ENCODE results near the gene GPHN. TPM values are rescaled to one million over a fixed set of nuclear protein-coding genes. Genes with fewer than 3 reads are reported as not detected.
"Not testable (repeated sequence)": the region's sequence is repeated elsewhere in the genome, so short reads cannot be mapped to it uniquely, and the experiment has no call there.

Gene GPHN
- total RNA-seq, 1 donor from 2014 or later: 12.1 TPM

DNA sequence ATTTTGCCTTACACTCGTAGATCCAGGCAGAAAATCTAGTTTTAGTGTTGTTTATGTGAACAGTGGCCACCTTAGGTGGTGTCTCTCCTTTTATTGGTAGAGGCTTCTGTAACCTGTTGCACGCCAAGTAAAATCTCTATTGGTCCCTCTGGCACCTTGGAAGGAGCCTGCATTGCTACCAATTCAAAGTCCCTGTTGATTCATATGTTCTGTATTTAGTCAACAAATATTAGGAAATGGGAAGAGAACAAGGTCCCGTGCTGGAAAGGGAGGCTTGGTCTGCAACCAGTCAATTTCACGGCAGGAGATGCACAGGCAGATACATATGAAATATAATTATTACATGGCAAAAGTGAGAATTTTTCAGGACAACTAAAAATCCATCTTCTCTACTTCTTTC lies 6.4 kb upstream of the GPHN start:
- DNase-seq (ENCODE audit: low read depth, low spot score): no peak

DNA sequence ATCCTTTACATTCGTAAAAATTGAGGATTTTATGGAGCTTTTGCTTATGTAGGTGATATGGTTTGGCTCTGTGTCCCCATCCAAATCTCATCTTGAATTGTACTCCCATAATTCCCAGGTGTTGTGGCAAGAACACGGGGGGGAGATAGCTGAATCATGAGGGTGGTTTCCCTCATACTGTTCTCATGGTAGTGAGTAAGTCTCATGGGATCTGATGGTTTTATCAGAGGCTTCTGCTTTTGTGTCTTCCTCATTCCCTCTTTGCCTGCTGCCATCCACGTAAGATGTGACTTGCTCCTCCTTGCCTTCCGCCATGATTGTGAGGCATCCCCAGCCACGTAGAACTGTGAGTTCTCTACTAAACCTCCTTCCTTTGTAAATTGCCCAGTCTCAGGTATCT lies 5.1 kb upstream of the GPHN start:
- DNase-seq (ENCODE audit: low read depth, low spot score): not testable (repeated sequence)

DNA sequence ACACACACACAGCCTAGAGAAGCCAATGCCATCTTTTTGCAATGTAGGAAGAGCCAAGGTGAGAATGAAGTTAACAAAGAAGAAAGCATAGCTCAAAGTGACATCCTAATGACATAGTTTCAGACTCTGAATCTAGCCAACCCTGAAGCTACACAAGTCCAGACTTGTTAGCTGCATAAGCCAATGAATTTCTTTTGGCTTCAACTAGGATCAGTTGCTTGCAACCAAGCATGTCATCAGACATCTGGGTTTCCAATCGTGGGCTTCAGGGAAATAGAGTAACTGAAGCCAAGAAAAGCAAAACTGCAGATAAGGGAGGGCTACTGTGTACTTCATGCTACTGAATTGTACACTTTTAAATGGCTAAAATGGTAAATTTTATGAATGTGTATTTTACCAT lies 4.4 kb upstream of the GPHN start:
- no peak for DNase-seq (ENCODE audit: low read depth, low spot score)

DNA sequence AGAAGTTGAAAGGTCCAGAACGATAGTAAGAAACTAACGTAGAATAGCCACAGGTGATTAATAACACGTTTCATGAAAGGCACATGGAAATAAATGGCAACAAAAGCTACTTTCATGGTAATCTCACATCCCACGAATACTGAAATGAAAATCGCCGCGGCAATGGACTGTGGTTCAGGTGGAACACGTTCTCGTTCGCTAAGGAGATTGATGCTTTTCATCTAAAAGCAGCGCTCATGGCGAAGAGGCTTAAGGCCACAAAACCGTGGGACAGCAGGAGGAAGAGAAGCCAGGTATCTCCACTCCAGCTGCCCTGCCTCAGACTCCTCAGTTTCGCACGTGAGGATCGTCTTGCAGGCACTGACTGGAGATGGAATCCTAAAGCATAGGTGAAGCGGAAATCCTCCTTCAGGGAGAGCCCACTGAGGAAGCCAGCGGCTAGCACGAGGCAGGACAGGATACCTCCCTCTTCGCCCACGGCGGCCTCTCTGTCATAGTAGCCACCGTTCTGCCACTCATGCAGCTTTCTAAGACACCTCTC lies 696 bp upstream of the GPHN start:
- DNase-seq (ENCODE audit: low read depth, low spot score): no peak

DNA sequence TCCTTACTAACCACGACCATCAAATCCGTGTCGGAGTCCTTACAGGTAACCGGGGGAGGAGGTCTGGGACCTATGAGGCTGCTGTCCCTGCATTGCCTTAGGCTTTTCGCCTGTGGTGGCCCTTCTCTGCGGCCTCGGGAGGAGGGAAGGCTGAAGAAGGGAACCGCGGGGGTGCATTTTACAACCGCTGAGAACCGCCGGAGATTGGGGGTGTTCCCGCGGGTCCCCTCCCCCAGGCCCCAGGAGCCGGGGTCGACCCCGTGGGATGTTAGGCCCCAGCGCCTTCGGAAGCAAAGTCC lies 549 bp downstream of the GPHN start:
- DNase-seq (ENCODE audit: low read depth, low spot score): no peak

DNA sequence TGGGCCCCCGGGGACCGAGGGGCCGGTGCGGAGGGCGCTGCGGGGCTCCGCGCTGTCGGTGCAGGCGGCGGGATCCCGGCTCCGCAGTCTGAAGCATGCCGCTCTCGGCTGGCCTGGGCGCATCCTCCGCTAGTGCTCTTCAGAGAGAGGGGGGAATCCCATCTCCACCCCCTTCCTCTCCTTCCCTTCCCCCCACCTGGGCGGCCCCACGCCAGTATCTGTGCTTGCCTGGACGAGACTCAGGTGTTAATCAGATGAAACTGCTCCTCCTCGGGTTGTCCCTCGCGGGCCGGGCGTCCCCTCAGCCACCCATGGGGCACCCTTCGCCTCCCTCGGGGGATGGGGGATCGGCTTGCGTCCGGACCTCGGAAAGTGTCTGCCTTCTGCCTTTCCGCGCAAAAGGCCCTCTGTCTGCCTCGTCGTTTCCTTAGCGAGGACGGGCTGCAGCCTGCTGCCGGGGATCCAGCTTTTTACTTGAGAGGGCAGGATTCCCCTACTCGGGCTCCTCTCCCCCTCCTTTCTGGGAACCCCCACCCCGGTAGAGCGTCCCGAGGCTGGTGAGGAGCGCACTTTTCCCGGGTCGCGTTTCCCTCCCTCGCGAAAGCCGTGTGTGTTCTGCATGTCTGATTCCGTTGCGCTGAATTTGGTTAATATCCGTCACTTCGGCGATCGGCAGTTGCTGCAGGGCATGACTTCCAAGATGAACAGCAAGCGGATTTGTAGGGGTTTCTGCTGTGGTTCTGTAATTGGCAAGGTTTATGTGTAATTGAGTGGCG lies 1.1 kb downstream of the GPHN start:
- no peak for DNase-seq (ENCODE audit: low read depth, low spot score)

DNA sequence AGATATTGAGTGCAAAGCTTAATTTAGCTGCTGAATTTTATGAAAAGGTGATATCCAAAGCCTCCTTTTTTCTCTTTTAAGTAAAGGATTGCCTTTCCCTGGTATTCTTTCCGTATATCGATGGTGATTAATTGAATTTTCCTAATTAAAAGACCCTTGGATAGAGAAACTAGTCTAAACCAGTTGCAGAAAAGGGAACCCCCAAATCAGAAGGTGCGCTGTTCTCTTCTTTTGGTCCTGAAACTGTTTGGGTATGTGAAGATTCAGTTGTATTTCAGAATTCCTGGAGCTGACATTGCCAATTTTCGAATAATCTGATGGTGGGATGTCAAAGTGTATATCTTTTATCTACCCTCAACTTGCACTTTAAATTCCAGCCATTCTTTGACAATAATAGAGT lies 1.9 kb downstream of the GPHN start:
- DNase-seq (ENCODE audit: low read depth, low spot score): no peak

DNA sequence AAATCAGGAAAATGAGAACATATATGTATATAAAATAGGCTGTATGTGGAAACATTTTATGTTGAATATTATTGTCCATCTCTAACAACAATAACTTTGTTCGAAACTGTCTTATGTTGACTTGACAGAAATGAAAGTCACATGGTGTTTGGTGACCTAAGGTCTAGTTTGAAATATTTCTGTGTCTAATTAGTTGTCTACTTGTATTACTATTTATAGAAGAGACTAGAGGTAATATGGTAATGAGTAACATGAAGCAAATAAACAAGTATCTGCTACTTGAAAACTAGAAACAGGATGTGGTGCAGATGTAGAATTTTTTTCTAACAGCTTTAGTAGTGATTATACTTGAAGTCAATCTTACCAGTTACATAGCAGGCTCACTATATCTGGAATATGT lies 3.9 kb downstream of the GPHN start:
- no peak for DNase-seq (ENCODE audit: low read depth, low spot score)

DNA sequence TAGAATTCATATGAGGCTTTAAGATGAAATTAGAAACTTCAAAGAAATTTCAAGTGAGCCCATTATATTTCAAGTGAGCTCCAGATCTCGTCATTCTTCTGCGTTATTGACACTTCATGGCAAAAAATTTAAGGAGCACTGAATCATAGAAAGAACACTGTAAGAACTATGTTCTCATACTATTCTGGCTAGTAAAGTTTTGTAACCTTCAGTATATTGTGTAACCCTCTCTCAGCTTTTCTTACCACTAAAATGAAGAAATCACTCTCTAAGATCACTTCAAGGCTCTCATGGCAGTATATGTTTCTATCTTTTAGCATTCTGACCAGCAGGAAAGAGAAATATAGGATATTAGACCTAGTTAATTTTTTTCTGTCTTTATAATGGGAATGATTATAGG lies 6.3 kb downstream of the GPHN start:
- DNase-seq (ENCODE audit: low read depth, low spot score): no peak

DNA sequence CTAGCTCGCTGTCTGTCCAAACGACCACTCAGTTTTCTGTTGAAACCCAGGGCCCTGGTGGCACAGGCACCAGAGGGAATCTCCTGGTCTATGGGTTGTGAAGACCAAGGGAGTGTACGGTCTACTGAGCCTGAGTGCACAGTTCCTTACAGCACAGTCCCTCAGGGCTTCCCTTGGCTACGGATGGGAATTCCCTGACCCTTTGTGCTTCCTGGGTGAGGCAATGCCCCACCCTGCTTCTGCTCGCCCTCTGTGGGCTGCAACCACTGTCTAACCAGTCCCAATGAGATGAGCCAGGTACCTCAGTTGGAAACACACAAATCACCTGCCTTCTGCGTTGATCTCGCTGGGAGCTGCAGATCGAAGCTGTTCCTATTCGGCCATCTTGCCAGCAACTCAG lies 22.6 kb downstream of the GPHN start:
- DNase-seq (ENCODE audit: low read depth, low spot score): no peak

DNA sequence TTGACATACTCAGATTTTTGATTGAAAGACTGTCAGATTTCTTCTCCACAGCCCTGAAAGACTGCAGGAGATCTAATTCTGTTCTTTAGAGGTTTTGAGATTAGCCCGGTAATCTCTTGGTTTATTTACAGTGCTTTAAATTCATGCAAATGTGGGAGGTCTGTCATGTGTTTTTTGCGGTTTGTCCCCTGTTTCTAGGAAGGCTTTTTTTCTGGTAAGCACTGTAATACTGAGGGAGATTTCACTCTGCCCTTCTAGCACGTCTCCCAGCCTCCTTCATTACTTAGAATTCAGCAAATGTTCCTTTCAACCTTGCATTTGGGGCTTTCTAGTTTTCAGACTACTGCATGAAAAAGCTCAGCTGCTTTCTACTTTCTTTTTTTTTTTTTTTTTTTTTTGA lies 31.1 kb downstream of the GPHN start:
- no peak for DNase-seq (ENCODE audit: low read depth, low spot score)

DNA sequence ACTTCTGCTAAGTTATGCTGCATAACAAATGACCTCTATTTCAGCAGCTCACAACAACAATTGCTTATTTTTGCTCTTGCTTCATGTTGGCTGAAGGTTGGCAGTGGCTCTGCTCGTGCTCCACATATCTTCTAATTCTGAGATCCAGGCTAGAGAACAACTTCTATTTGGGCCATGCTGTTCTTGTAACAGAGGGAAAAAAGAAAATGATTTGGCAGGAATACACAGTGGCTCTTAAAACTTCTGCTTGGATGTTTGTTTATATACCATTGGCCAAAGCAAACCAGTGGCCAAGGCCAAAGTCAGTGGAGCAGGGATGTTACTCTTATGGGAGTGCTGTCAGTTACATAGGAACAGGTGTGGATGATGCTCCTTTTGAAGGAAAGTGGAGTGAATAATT lies 32.1 kb downstream of the GPHN start:
- no peak for DNase-seq (ENCODE audit: low read depth, low spot score)

DNA sequence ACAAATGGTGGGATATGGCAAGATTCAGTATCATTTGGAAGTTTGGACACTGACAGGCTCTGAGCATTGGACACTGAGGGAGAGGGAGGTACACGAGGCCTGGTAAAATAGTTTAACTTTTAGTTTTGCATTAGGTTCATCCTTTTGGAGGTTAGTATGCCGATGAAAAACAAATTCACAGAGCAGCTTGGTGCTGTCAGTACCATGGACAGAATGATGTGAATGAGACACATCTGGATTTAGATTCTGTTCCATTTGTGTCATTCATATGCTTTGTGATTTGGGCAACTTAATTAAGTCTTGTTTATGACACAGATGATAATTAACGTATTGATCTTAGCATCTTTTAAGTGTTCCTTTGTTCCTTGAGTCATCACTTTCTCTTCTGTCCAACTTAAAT lies 33.7 kb downstream of the GPHN start:
- DNase-seq (ENCODE audit: low read depth, low spot score): no peak

DNA sequence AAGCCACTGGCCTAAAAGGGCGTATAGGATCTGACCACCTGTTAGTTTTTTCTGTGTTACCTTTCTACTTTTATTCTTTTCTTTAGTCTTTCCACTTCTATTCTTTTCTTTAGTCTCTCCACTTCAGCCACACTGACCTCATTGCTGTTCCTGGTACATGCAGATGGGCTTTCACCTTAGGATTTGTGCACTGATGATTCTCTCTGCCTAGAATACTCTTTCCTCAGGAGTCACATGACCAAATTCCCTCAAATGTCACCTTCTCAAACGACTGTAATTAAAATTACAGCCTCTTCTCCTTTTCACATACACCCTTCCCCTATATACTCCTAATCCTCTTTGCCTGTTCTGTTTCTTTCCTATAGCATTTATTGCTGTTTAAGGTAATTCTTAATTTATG lies 36.0 kb downstream of the GPHN start:
- DNase-seq (ENCODE audit: low read depth, low spot score): no peak

DNA sequence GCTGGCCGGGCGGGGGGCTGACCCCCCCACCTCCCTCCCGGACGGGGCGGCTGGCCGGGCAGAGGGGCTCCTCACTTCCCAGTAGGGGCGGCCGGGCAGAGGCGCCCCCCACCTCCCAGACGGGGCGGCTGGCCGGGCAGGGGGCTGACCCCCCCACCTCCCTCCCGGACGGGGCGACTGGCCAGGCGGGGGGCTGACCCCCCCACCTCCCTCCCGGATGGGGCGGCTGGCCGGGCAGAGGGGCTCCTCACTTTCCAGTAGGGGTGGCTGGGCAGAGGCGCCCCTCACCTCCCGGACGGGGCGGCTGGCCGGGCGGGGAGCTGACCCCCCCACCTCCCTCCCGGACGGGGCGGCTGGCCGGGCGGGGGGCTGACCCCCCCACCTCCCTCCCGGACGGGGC lies 37.2 kb downstream of the GPHN start:
- not testable (repeated sequence) for DNase-seq (ENCODE audit: low read depth, low spot score)

DNA sequence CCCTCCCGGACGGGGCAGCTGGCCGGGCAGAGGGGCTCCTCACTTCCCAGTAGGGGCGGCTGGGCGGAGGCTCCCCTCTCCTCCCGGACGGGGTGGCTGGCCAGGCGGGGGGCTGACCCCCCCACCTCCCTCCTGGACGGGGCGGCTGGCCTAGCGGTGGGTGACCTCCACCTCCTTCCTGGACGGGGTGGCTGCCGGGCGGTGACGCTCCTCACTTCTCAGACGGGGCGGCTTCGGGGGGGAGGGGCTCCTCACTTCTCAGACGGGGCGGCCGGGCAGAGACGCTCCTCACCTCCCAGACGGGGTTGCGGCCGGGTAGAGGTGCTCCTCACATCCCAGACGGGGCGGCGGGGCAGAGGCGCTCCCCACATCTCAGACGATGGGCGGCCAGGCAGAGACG lies 37.8 kb downstream of the GPHN start:
- DNase-seq (ENCODE audit: low read depth, low spot score): not testable (repeated sequence)

DNA sequence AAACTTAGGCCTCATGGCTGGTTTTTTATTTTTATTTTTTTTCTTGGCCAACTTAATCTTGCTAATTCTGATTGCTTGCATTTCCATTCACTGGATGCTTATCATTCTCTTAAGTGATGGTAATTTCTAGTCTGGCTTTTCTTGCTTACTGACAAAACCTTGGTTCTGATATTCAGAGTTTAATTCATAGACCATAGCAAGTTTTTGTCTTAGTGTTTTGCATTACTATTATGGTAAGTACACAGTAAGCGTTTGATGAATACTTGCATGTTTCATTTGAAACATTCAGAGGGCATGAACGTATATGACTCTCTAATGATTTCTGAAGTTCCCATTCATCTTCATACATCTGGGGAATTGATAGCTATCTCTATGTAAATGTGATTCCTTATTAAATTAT lies 55.8 kb downstream of the GPHN start:
- DNase-seq (ENCODE audit: low read depth, low spot score): no peak

DNA sequence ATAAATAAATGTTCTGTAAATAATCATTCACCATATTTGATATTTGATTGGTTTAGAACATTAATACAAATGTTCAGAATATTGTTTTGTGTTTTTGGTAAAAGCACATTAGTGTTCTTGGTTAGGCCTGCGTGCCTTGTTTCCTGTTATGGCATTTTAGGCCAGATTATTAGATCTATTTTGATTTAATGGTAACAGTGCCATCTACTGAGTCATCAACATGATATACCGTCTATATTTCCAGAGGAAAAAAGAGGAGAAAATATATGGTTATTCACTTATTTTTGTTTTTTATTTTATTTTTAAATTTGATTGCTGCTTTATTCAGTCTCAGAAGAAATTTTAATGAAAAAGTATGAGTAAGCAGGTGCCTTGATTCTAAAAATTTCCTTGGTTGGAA lies 60.3 kb downstream of the GPHN start:
- peak; percentile 1 for DNase-seq (ENCODE audit: low read depth, low spot score)

DNA sequence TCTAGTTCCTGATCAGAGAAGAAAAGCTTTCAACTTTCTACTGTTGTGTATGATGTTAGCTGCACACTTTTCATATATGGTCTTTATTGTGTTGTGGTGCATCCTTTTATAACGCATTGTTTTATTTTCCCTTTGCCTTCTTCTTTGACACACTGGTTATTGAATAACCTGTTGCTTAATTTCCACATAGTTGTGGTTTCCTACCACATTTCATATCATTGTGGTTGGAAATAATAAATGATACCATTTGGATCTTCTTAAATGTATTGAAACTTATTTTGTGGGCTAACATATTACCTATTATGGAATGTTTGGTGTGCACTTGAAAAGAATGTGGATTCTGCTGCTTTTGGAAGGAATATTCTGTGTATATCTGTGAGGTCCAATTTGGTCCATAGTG lies 64.9 kb downstream of the GPHN start:
- no peak for DNase-seq (ENCODE audit: low read depth, low spot score)

DNA sequence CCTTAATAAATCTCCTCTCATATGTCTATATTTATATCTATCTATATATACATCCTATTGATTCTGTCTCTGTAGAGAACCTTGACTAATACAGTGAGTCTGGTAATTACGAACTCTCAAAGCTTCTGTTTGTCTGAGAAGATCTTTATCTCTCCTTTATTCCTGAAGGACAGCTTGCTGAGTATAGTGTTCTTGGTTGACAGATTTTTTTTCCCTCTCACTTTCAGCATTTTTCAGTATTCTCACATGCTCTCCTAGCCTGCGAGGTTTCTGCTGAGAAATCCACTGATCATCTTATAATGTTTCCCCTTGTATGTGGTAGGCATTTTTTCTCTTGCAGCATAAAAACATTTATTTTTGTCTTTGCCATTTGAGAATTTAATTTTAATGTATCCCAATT lies 67.1 kb downstream of the GPHN start:
- DNase-seq (ENCODE audit: low read depth, low spot score): no peak

DNA sequence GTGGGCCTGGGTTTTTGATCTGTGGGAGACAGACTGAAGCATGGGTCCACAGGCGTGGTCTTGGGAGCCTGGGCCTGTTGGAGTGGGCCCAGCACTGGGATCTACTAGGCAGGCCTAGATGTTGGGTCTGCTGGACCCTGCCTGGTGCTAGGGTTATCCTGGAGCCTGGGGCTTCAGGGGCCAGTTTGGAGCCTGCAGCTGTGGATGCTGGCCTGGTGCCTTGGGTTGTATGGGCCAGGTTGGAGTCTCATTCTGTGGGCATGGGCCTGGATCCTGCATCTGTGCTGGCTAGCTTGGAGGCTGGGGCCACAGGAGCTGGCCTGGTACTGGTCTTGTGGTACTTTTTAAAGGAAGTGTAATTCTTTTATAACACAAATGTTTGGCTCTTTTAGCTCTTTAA lies 68.0 kb downstream of the GPHN start:
- DNase-seq (ENCODE audit: low read depth, low spot score): no peak

DNA sequence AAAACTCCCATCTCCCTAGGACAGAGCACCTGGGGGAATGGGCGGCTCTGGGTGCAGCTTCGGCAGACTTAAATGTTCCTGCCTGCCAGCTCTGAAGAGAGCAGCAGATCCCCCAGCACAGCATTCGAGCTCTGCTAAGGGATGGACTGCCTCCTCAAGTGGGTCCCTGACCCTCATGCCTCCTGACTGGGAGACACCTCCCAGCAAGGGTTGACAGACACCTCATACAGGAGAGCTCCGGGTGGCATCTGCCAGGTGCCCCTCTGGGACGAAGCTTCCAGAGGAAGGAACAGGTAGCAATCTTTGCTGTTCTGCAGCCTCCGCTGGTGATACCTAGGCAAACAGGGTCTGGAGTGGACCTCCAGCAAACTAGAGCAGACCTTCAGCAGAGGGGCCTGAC lies 79.8 kb downstream of the GPHN start:
- not testable (repeated sequence) for DNase-seq (ENCODE audit: low read depth, low spot score)

DNA sequence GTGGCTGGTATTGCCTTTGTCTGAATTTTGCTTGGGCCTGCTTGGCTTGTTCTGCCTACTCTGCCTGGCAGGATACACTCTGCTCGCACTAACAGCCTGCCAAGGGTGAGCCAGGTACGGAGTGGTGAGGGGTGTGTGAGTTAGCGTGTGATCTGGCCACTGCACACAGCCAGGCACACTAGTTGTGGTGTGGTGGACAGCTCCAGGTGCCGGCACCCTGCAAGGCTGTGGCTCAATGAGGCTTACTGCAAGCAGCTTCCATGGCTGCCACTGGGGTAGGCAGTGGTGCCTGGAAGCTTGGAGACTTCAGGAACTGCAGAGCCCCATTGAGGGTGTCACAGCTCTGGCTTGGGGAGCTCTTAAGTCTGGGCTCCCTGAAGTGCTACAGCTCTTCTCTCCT lies 87.4 kb downstream of the GPHN start:
- no peak for DNase-seq (ENCODE audit: low read depth, low spot score)
